Smooth muscle cell (in vitro differentiated cells): ENCODE measurements around the gene LDLR. TPM values are rescaled to one million over a fixed set of nuclear protein-coding genes. Genes with fewer than 3 reads are reported as not detected.

Source experiments
- DNase-seq: peaks from one replicate; lab custom pipeline; 2025; ENCODE audit not compliant: unreplicated experiment; lab: John Stamatoyannopoulos, UW
- H2AFZ ChIP-seq: fragments of 200-600 bp; sonication (generic); 2 replicates; pipeline ENCODE4 v1.6.0; 2016; ENCODE audit warnings: antibody characterized with exemption, low read depth, mild to moderate bottlenecking
- H3F3A ChIP-seq: fragments of 200-600 bp; sonication (generic); 2 replicates; pipeline ENCODE4 v1.6.0; 2017; ENCODE audit warnings: antibody characterized with exemption, low read depth
- H3K27ac ChIP-seq: fragments of 200-600 bp; sonication (generic); 2 replicates; pipeline ENCODE4 v1.5.1; 2016; ENCODE audit warnings: low read depth, mild to moderate bottlenecking
- H3K27me3 ChIP-seq: fragments of 200-600 bp; sonication (generic); 2 replicates; pipeline ENCODE4 v1.6.1; 2016; ENCODE audit warnings: low read depth, mild to moderate bottlenecking
- H3K36me3 ChIP-seq: fragments of 200-600 bp; sonication (generic); 2 replicates; pipeline ENCODE4 v1.5.1; 2016; ENCODE audit warnings: low read depth
- H3K4me1 ChIP-seq: fragments of 200-600 bp; sonication (generic); 2 replicates; pipeline ENCODE4 v1.5.1; 2016; ENCODE audit warnings: low read depth
- H3K4me2 ChIP-seq: fragments of 200-600 bp; sonication (generic); 2 replicates; pipeline ENCODE4 v1.6.0; 2016; ENCODE audit warnings: mild to moderate bottlenecking
- H3K4me3 ChIP-seq: fragments of 200-600 bp; sonication (generic); 2 replicates; pipeline ENCODE4 v1.5.1; 2016; ENCODE audit warnings: mild to moderate bottlenecking
- H3K79me2 ChIP-seq: fragments of 200-600 bp; sonication (generic); 2 replicates; pipeline ENCODE4 v1.6.0; 2016; ENCODE audit warnings: low read depth, mild to moderate bottlenecking
- H3K9ac ChIP-seq: fragments of 200-600 bp; sonication (generic); 2 replicates; pipeline ENCODE4 v1.6.0; 2016; ENCODE audit warnings: low read depth
- H3K9me3 ChIP-seq: fragments of 200-600 bp; sonication (generic); replicated peaks from 2 replicates; pipeline ENCODE4 v1.5.1; 2016; ENCODE audit warnings: low read depth
- H4K20me1 ChIP-seq: fragments of 200-600 bp; sonication (generic); 2 replicates; pipeline ENCODE4 v1.6.0; 2016; ENCODE audit warnings: low read depth
- CTCF ChIP-seq: fragments of 200-600 bp; sonication (generic); IDR thresholded peaks from 2 replicates; pipeline ENCODE4 v1.5.1; 2017; ENCODE audit warnings: borderline replicate concordance, mild to moderate bottlenecking, antibody characterized with exemption; ENCODE audit not compliant: insufficient read depth, poor library complexity, severe bottlenecking
- WGBS: methylation state at CpG from one replicate; pipeline ENCODE4 v1.1.7; 2016; ENCODE audit warnings: low lambda C conversion rate; 5-methylcytosine and 5-hydroxymethylcytosine counted together
- polyA plus RNA-seq: library from polyadenylated mRNA; unstranded; fragments of >200 nt; fragmentation: Nextera tagmentation; extraction: Ambion mirVana; gene quantifications from 2 replicates; pipeline ENCODE4 v1.2.1, GENCODE V29; 2016
- total RNA-seq: library from RNA; depleted of rRNA; stranded (reverse); fragments of >200 nt; gene quantifications from 2 replicates; pipeline ENCODE4 v1.2.3, GENCODE V29; 2014

Gene LDLR
- total and polyA plus RNA-seq, 2 experiments from 2014 or later: 115 to 164 TPM

- Histone ChIP-seq H3K4me3 (no peak overlapping the region), H3F3A (peaks cover 61% of the 10 kb centered on the region), H3K9ac (no peak overlapping the region), H3K36me3 (peaks cover 38% of the 10 kb centered on the region), H3K27me3 (no peaks in the 10 kb centered on the region), H3K27ac (no peak overlapping the region), H3K79me2 (no peaks in the 10 kb centered on the region), H3K9me3 (no peaks in the 10 kb centered on the region), H4K20me1 (peaks cover 71% of the 10 kb centered on the region), H2AFZ (no peak overlapping the region), H3K4me2 (no peak overlapping the region), H3K4me1 (no peaks in the 10 kb centered on the region)
- WGBS: 82% methylated on average over 19 of the region's 19 CpGs
- peak; percentile 51 for TF ChIP-seq CTCF
- DNase-seq: peak; percentile 19
Measured at GRCh38 chr19:11130824-11131455, 41.7 kb downstream of the LDLR start.

GRCh38 chr19:11131471-11131870 lies 42.2 kb downstream of the LDLR start:
- Histone ChIP-seq H3K4me2 (no peak overlapping the region), H3K4me3 (no peak overlapping the region), H3F3A (peaks cover 56% of the 10 kb centered on the region), H3K9me3 (no peaks in the 10 kb centered on the region), H3K36me3 (peaks cover 37% of the 10 kb centered on the region), H2AFZ (no peak overlapping the region), H4K20me1 (peaks cover 66% of the 10 kb centered on the region), H3K4me1 (no peaks in the 10 kb centered on the region), H3K27me3 (no peaks in the 10 kb centered on the region), H3K9ac (no peak overlapping the region), H3K79me2 (no peaks in the 10 kb centered on the region), H3K27ac (no peak overlapping the region)
- DNase-seq: no peak
- TF ChIP-seq CTCF: no peak
- 96% methylated on average over 7 of the region's 7 CpGs for WGBS

DNA sequence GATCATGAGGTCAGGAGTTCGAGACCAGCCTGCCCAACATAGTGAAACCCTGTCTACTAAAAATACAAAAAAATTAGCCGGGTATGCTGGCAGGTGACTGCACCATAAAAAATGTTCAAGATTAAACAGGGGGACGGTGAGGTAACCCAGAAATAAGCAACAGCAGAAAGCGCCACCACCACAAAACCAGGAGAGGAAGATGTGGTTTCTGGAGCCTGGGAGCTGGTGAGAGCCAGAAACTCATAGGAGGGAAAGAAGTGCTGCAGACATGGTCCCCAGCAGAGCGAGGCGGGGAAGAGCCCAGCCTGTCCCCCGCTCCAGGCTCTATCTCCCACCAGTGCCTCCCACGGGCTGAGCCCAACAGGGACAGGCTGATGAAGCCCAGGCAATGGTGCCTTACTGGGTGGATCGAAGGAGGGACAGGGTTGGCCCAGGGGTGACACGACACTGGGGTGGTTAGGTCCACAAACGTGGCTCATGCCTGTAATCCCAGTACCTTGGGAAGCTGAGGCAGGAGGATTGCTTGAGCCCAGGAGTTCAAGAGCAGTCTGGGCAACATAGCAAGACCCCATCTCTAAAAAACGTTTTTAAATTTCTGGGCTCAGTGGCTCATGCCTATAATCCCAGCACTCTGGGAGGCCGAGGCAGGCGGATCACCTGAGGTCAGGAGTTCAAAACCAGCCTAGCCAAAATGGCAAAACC lies 47.3 kb downstream of the LDLR start:
- no peaks in the 10 kb centered on the region for H3K27me3 ChIP-seq
- no peak overlapping the region for H2AFZ ChIP-seq
- H3K9me3 ChIP-seq: no peaks in the 10 kb centered on the region
- 79% methylated on average over 14 of the region's 14 CpGs for WGBS
- no peak for TF ChIP-seq CTCF
- no peak overlapping the region for H3K9ac ChIP-seq
- H3K27ac ChIP-seq: no peak overlapping the region
- no peak overlapping the region for H3K4me3 ChIP-seq
- peaks cover 34% of the 10 kb centered on the region for H3F3A ChIP-seq
- H3K4me1 ChIP-seq: peaks cover 7% of the 10 kb centered on the region
- no peak for DNase-seq
- no peaks in the 10 kb centered on the region for H3K79me2 ChIP-seq
- H3K36me3 ChIP-seq: peaks cover 7% of the 10 kb centered on the region
- peaks cover 15% of the 10 kb centered on the region for H4K20me1 ChIP-seq
- no peak overlapping the region for H3K4me2 ChIP-seq
